KG1 (cell line): ENCODE results near the gene ERGIC1.

Experiments
- DNase-seq: peaks from one replicate; lab custom pipeline; 2025; lab: John Stamatoyannopoulos, UW

ERGIC1 gene

GRCh38 chr5:172921906-172922305 is 87.9 kb downstream of the ERGIC1 start:
- DNase-seq: no peak

GRCh38 chr5:172923539-172923938 is 89.5 kb downstream of the ERGIC1 start:
- DNase-seq: no peak

- no peak for DNase-seq
Observed at GRCh38 chr5:172925336-172925948, 91.4 kb downstream of the ERGIC1 start.

GRCh38 chr5:172926008-172926523 is 92.0 kb downstream of the ERGIC1 start:
- no peak for DNase-seq

- no peak for DNase-seq
Observed at GRCh38 chr5:172926796-172927195, 92.7 kb downstream of the ERGIC1 start.

GRCh38 chr5:172929371-172929838 is 95.4 kb downstream of the ERGIC1 start:
- no peak for DNase-seq

GRCh38 chr5:172931001-172931536 is 97.0 kb downstream of the ERGIC1 start:
- no peak for DNase-seq

GRCh38 chr5:172932313-172933017 is 98.4 kb downstream of the ERGIC1 start:
- DNase-seq: peak; percentile 49

- no peak for DNase-seq
Observed at GRCh38 chr5:172933238-172933637, 99.2 kb downstream of the ERGIC1 start.

GRCh38 chr5:172935096-172935495 is 101.0 kb downstream of the ERGIC1 start:
- no peak for DNase-seq

GRCh38 chr5:172936401-172936800 is 102.3 kb downstream of the ERGIC1 start:
- DNase-seq: no peak

- DNase-seq: peak; percentile 17
Observed at GRCh38 chr5:172939071-172939470, 105.0 kb downstream of the ERGIC1 start.

GRCh38 chr5:172939611-172940267 is 105.7 kb downstream of the ERGIC1 start:
- no peak for DNase-seq

GRCh38 chr5:172940268-172941066 is 106.4 kb downstream of the ERGIC1 start:
- DNase-seq: no peak

- no peak for DNase-seq
Observed at GRCh38 chr5:172941067-172941516, 107.0 kb downstream of the ERGIC1 start.

- no peak for DNase-seq
Observed at GRCh38 chr5:172942556-172942955, 108.5 kb downstream of the ERGIC1 start.

GRCh38 chr5:172943283-172943841 is 109.3 kb downstream of the ERGIC1 start:
- no peak for DNase-seq

- no peak for DNase-seq
Observed at GRCh38 chr5:172943906-172944305, 109.9 kb downstream of the ERGIC1 start.

GRCh38 chr5:172944741-172945140 is 110.7 kb downstream of the ERGIC1 start:
- no peak for DNase-seq

- no peak for DNase-seq
Observed at GRCh38 chr5:172945151-172945550, 111.1 kb downstream of the ERGIC1 start.

GRCh38 chr5:172946146-172946545 is 112.1 kb downstream of the ERGIC1 start:
- DNase-seq: no peak
